Kidney (tissue), 14 donors: ENCODE measurements around the gene ACRBP. TPM values are rescaled to one million over a fixed set of nuclear protein-coding genes. Genes with fewer than 3 reads are reported as not detected.
A peak's percentile ranks its signal among the peaks of the same experiment; 100 is the strongest.

Source experiments
- DNase-seq, 5 donors: peaks; one replicate each; pipeline ENCODE4 v3.0.0-alpha.2; 2013 to 2020
- FAIRE-seq: peaks from 2 replicates; lab custom pipeline; 2012; peaks lifted over from hg19 to GRCh38; lab: Jason Lieb, UNC
- H3K27ac ChIP-seq, 2 donors: one replicate each; pipeline ENCODE4 v1.7.0; 2013; ENCODE audit warnings: low read depth in 2 of 2, low read length in 2 of 2, inconsistent platforms in 1 of 2
- H3K27me3 ChIP-seq: one replicate; pipeline ENCODE4 v1.7.1; 2013; ENCODE audit warnings: low read length, inconsistent platforms; ENCODE audit not compliant: control insufficient read depth, insufficient read depth
- H3K36me3 ChIP-seq, 3 donors: one replicate each; pipeline versions ENCODE4 v1.7.0 to v1.7.1; 2013; ENCODE audit warnings: low read length in 3 of 3, control low read depth in 1 of 3, inconsistent platforms in 1 of 3; ENCODE audit not compliant: insufficient read depth in 3 of 3, control insufficient read depth in 2 of 3
- H3K4me1 ChIP-seq, 3 donors: one replicate each; pipeline versions ENCODE4 v1.7.0 to v1.7.1; 2013; ENCODE audit warnings: low read length in 3 of 3, inconsistent platforms in 1 of 3, low read depth in 1 of 3; ENCODE audit not compliant: control insufficient read depth in 2 of 3, insufficient read depth in 2 of 3
- H3K4me3 ChIP-seq, 3 donors: one replicate each; pipeline versions ENCODE4 v1.7.0 to v1.8.1; 2013; ENCODE audit warnings: low read length in 3 of 3, control low read depth in 1 of 3, inconsistent platforms in 1 of 3
- H3K9ac ChIP-seq, 3 donors: one replicate each; pipeline versions ENCODE4 v1.7.0 to v1.7.1; 2013; ENCODE audit warnings: low read length in 3 of 3, control low read depth in 1 of 3, inconsistent platforms in 1 of 3
- H3K9me3 ChIP-seq, 3 donors: one replicate each; pipeline versions ENCODE4 v1.7.0 to v1.7.1; 2013; ENCODE audit warnings: low read length in 3 of 3, control low read depth in 1 of 3, inconsistent platforms in 1 of 3; ENCODE audit not compliant: control insufficient read depth in 2 of 3, insufficient read depth in 1 of 3
- CTCF ChIP-seq: IDR thresholded peaks from 3 replicates; pipeline ENCODE4 v1.5.1; 2012; ENCODE audit warnings: mild to moderate bottlenecking, moderate library complexity, borderline replicate concordance; ENCODE audit not compliant: insufficient read depth; ENCODE audit errors: extremely low read depth
- intact Hi-C: fragments of 100-400 bp; cut with DNase I; formaldehyde crosslinking; loops from one replicate; pipeline ENCODE4 v1.11.1; 2022
- polyA plus RNA-seq: library from polyadenylated mRNA; stranded (reverse); fragments of 350-450 nt; fragmentation: Illumina TruSeq; extraction: RNeasy Lipid Tissue Mini Kit (QIAGEN cat#74804); gene quantifications from one replicate; pipeline ENCODE4 v1.2.3, GENCODE V29; 2014; ENCODE audit warnings: low read depth, low replicate concordance; ENCODE audit not compliant: insufficient read depth
- total RNA-seq: library from RNA; stranded (reverse); fragmentation: NEBNext Ultra II Directional; extraction: Animal tissue kit (Norgen Biotek cat#: 25700); gene quantifications from one replicate; pipeline ENCODE4 v1.2.1, GENCODE V29; 2021
- donor health status: control.
- donor health status: control.
- donor health status: control.
- donor health status: control.
- donor health status: control.
- donor health status: DM: yes; HTN: yes; CAD: no.
- donor health status: Normal renal cell carcinoma (clear cell type).

ACRBP gene
- total and polyA plus RNA-seq, 2 donors from 2014 or later = 2.1 to 3.4 TPM

GRCh38 chr12:6635375-6635855 lies 11.8 kb downstream of the ACRBP start:
- intact Hi-C loops = no loop called here
- H3K27ac ChIP-seq = peak overlapping the region in 1 of 2 donors; percentile 17
- no peak for DNase-seq
- no peaks in the 10 kb centered on the region for H3K36me3 ChIP-seq
- H3K9ac ChIP-seq = no peak overlapping the region
- H3K4me3 ChIP-seq = no peak overlapping the region
- no peak for TF ChIP-seq CTCF
- no peak for FAIRE-seq
- H3K27me3 ChIP-seq = no peaks in the 10 kb centered on the region
- peaks cover 0 to 10% (median 0%) of the 10 kb centered on the region in 3 donors for H3K4me1 ChIP-seq
- H3K9me3 ChIP-seq = no peaks in the 10 kb centered on the region

GRCh38 chr12:6632026-6632983 lies 14.9 kb downstream of the ACRBP start:
- Histone ChIP-seq H3K4me1 (peaks cover 0 to 10% (median 0%) of the 10 kb centered on the region in 3 donors), H3K4me3 (no peak overlapping the region), H3K9me3 (no peaks in the 10 kb centered on the region), H3K27ac (peak overlapping the region in 1 of 2 donors; percentile 49), H3K36me3 (no peaks in the 10 kb centered on the region), H3K27me3 (no peaks in the 10 kb centered on the region), H3K9ac (no peak overlapping the region)
- intact Hi-C loops = no loop called here
- DNase-seq (no peak), FAIRE-seq (no peak)
- TF ChIP-seq CTCF = no peak

- DNase-seq (no peak), FAIRE-seq (no peak)
- Histone ChIP-seq H3K9me3 (no peaks in the 10 kb centered on the region), H3K9ac (no peak overlapping the region), H3K4me3 (no peak overlapping the region), H3K27me3 (no peaks in the 10 kb centered on the region), H3K4me1 (peaks cover 0 to 10% (median 0%) of the 10 kb centered on the region in 3 donors), H3K36me3 (no peaks in the 10 kb centered on the region), H3K27ac (no peak overlapping the region)
- no peak for TF ChIP-seq CTCF
- intact Hi-C loops = no loop called here
These were observed 15.7 kb downstream of the ACRBP start for GRCh38 chr12:6631549-6631961.
